ENCODE measurements around the gene NRTN. TPM values are rescaled to one million over a fixed set of nuclear protein-coding genes. Genes with fewer than 3 reads are reported as not detected.

NRTN gene
- polyA plus RNA-seq, 1 donor (not counting 4 experiments of a cell fraction or from before 2014, with no cell fraction given): not detected

- Histone ChIP-seq H3K27me3 (ENCODE audit: control insufficient read depth, extremely low read depth, insufficient read depth, low read length) (peaks cover 17% of the 10 kb centered on the region), H3K36me3 (ENCODE audit: control insufficient read depth in 2 of 2, extremely low read depth in 1 of 2, insufficient read depth in 2 of 2, low read length in 2 of 2) (no peaks in the 10 kb centered on the region), H3K4me2 (ENCODE audit: control insufficient read depth, extremely low read depth, insufficient read depth, low read depth, low read length) (peak overlapping the region; percentile 5), H3K9me1 (ENCODE audit: control insufficient read depth, extremely low read depth, insufficient read depth, low read length) (no peaks in the 10 kb centered on the region), H3K4me1 (ENCODE audit: control insufficient read depth, extremely low read depth, insufficient read depth, low read length) (no peaks in the 10 kb centered on the region), H3K9me3 (ENCODE audit: control insufficient read depth, low read depth, low read length) (no peaks in the 10 kb centered on the region), H3K9ac (ENCODE audit: control insufficient read depth, extremely low read depth, insufficient read depth, low read length) (peak overlapping the region; percentile 76), H3K27ac (ENCODE audit: control insufficient read depth, insufficient read depth, low read length) (no peak overlapping the region), H3K79me2 (ENCODE audit: control insufficient read depth, insufficient read depth, low read length) (no peaks in the 10 kb centered on the region), H2AFZ (ENCODE audit: control insufficient read depth, low read length) (no peak overlapping the region), H3K4me3 (ENCODE audit: control insufficient read depth in 2 of 3, extremely low read depth in 1 of 3, insufficient read depth in 2 of 3, low read depth in 1 of 3, low read length in 3 of 3) (peak overlapping the region in 2 of 3 experiments; percentile 58 to 72), H4K20me1 (ENCODE audit: control insufficient read depth, extremely low read depth, insufficient read depth, low read length) (no peaks in the 10 kb centered on the region)
- dilution Hi-C loops (cut with MboI; ENCODE audit: extremely low pct_ligation_motif_present, low sequenced_read_pairs): no loop called here
- FAIRE-seq: no peak
- no peak for DNase-seq (ENCODE audit: low read depth, low spot score)
- TF ChIP-seq, protein P1, sequence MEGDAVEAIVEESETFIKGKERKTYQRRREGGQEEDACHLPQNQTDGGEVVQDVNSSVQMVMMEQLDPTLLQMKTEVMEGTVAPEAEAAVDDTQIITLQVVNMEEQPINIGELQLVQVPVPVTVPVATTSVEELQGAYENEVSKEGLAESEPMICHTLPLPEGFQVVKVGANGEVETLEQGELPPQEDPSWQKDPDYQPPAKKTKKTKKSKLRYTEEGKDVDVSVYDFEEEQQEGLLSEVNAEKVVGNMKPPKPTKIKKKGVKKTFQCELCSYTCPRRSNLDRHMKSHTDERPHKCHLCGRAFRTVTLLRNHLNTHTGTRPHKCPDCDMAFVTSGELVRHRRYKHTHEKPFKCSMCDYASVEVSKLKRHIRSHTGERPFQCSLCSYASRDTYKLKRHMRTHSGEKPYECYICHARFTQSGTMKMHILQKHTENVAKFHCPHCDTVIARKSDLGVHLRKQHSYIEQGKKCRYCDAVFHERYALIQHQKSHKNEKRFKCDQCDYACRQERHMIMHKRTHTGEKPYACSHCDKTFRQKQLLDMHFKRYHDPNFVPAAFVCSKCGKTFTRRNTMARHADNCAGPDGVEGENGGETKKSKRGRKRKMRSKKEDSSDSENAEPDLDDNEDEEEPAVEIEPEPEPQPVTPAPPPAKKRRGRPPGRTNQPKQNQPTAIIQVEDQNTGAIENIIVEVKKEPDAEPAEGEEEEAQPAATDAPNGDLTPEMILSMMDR (optimal IDR thresholded peaks at IDR 0.05 in 1 of 3, IDR thresholded peaks at IDR 0.05 in 1 of 3, conservative IDR thresholded peaks at IDR 0.05 in 1 of 3; ENCODE audit: extremely low read depth in 1 of 3, insufficient read depth in 2 of 3, low read length in 3 of 3): no peak
- TF ChIP-seq EZH2 (IDR thresholded peaks at IDR 0.05; ENCODE audit: low read length): no peak
Measured at GRCh38 chr19:5827342-5827890, 22.5 kb downstream of the NRTN start.

DNA sequence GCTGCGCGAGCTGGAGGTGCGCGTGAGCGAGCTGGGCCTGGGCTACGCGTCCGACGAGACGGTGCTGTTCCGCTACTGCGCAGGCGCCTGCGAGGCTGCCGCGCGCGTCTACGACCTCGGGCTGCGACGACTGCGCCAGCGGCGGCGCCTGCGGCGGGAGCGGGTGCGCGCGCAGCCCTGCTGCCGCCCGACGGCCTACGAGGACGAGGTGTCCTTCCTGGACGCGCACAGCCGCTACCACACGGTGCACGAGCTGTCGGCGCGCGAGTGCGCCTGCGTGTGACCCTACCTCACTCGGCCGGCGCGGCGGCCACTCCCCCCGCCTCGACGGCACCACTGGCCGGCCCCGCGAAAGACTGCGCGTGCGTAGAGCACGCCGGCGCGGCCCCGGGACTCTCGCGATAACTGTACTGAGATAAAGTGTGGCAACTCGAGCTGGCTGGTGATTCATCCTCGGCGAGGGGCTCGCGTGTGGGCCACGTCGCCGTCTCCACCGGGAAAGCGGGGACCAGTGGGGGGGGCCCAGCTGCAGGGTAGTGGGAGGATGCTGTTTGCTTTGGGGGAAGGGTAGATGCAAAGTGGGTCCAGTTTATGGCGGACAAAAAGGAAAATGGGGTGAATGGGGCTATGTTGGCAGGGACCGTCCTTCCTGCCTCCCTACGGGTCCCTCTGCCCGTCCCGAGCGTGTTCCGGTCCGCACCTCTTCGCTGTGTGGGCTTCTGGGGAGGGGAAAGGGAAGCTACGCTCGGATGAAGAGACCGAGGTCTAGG, 23.2 kb downstream of the NRTN start:
- H3K27me3 ChIP-seq (ENCODE audit: control insufficient read depth, extremely low read depth, insufficient read depth, low read length): peaks cover 15% of the 10 kb centered on the region
- FAIRE-seq (peak; percentile 5), DNase-seq (ENCODE audit: low read depth, low spot score) (peak; percentile 54)
- H3K4me3 ChIP-seq (ENCODE audit: control insufficient read depth in 2 of 3, extremely low read depth in 1 of 3, insufficient read depth in 2 of 3, low read depth in 1 of 3, low read length in 3 of 3): peak overlapping the region; percentile 29 to 72 (median 58)
- peak overlapping the region; percentile 85 for H2AFZ ChIP-seq (ENCODE audit: control insufficient read depth, low read length)
- peak overlapping the region; percentile 53 for H3K27ac ChIP-seq (ENCODE audit: control insufficient read depth, insufficient read depth, low read length)
- H3K79me2 ChIP-seq (ENCODE audit: control insufficient read depth, insufficient read depth, low read length): no peaks in the 10 kb centered on the region
- dilution Hi-C loops (cut with MboI; ENCODE audit: extremely low pct_ligation_motif_present, low sequenced_read_pairs): no loop called here
- no peaks in the 10 kb centered on the region for H3K9me3 ChIP-seq (ENCODE audit: control insufficient read depth, low read depth, low read length)
- H3K9me1 ChIP-seq (ENCODE audit: control insufficient read depth, extremely low read depth, insufficient read depth, low read length): no peaks in the 10 kb centered on the region
- H3K4me2 ChIP-seq (ENCODE audit: control insufficient read depth, extremely low read depth, insufficient read depth, low read depth, low read length): peak overlapping the region; percentile 89
- TF ChIP-seq, protein P1 (optimal IDR thresholded peaks at IDR 0.05 in 1 of 3, IDR thresholded peaks at IDR 0.05 in 1 of 3, conservative IDR thresholded peaks at IDR 0.05 in 1 of 3; ENCODE audit: extremely low read depth in 1 of 3, insufficient read depth in 2 of 3, low read length in 3 of 3): no peak
- no peak for TF ChIP-seq EZH2 (IDR thresholded peaks at IDR 0.05; ENCODE audit: low read length)
- no peaks in the 10 kb centered on the region for H3K36me3 ChIP-seq (ENCODE audit: control insufficient read depth in 2 of 2, extremely low read depth in 1 of 2, insufficient read depth in 2 of 2, low read length in 2 of 2)
- peak overlapping the region; percentile 76 for H3K9ac ChIP-seq (ENCODE audit: control insufficient read depth, extremely low read depth, insufficient read depth, low read length)
- H3K4me1 ChIP-seq (ENCODE audit: control insufficient read depth, extremely low read depth, insufficient read depth, low read length): no peaks in the 10 kb centered on the region
- no peaks in the 10 kb centered on the region for H4K20me1 ChIP-seq (ENCODE audit: control insufficient read depth, extremely low read depth, insufficient read depth, low read length)

Measured in keratinocyte (primary cell).